ENCODE results near the gene DAZ3.
"Not testable (repeated sequence)": the region's sequence is repeated elsewhere in the genome, so short reads cannot be mapped to it uniquely, and the experiment has no call there.

Gene DAZ3, protein sequence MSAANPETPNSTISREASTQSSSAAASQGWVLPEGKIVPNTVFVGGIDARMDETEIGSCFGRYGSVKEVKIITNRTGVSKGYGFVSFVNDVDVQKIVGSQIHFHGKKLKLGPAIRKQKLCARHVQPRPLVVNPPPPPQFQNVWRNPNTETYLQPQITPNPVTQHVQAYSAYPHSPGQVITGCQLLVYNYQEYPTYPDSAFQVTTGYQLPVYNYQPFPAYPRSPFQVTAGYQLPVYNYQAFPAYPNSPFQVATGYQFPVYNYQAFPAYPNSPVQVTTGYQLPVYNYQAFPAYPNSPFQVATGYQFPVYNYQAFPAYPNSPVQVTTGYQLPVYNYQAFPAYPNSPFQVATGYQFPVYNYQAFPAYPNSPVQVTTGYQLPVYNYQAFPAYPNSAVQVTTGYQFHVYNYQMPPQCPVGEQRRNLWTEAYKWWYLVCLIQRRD

GRCh38 chrY:24813293-24813692 lies at the start of gene DAZ3:
DAZ3 (minus strand) TSS chrY:24813393; CDS start chrY:24813185, 208 bp downstream.
- not testable (repeated sequence) for DNase-seq

- DNase-seq: not testable (repeated sequence)
These were observed 20.4 kb upstream of the DAZ3 start, which contains the start of gene DAZ4 for GRCh38 chrY:24833619-24834018. DAZ4 (plus strand) TSS chrY:24833919; CDS start chrY:24834127, 208 bp downstream.

GRCh38 chrY:24825069-24825468 lies 11.9 kb upstream of the DAZ3 start:
- DNase-seq: not testable (repeated sequence)

- DNase-seq: not testable (repeated sequence)
These were observed 11.1 kb upstream of the DAZ3 start for GRCh38 chrY:24824184-24824879.

DNA sequence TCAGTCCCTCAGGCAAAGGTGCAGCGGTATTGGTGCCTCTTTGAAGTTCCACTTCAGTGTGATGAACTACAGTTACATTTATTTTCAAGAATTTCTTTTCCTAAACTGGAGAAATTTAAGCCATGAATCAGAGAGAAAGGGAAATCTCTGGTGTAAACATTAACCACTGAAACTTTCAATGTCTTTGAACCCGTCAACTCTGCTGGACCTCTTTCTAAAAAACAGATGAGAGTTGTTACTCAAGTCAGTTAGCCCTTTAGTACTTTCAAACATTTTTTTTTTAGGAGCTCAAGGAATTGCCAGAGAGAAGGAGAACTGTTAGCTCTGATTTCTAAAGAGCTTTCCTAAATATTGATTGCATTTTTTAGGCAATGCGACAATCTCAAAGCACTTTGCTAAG lies 8.6 kb upstream of the DAZ3 start:
- not testable (repeated sequence) for DNase-seq

Measured in SHP77 treated with DMSO at 0.1 percent for 48 hours (cell line).